GM19025 (cell line): Measurements from ENCODE around the gene SLC16A10.
"Not testable (repeated sequence)": the region's sequence is repeated elsewhere in the genome, so short reads cannot be mapped to it uniquely, and the experiment has no call there.

Experiments used
- ATAC-seq: cut with Tn5 transposase; IDR thresholded peaks from one replicate; pipeline ENCODE4 v1.9.1; 2021; ENCODE audit warnings: mild to moderate bottlenecking, low read depth, moderate library complexity; ENCODE audit not compliant: unreplicated experiment

The SLC16A10 gene

DNA sequence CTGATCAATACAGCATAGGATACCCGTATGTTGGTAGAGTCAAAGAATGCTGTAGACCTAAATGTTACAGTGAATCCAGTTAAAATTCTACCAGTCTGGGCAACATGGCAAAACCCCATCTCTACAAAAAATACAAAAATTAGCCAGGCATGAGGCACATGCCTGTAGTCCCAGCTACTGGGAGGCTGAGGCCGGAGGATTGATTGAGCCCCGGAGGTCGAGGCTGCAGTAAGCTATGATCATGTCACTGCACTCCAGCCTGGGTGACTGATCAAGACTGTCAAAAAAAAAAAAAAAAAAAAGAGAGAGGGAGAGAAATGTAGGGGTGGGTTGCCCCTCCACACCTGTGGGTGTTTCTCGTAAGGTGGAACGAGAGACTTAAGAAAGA, 167.5 kb downstream of the SLC16A10 start:
- ATAC-seq: no peak

DNA sequence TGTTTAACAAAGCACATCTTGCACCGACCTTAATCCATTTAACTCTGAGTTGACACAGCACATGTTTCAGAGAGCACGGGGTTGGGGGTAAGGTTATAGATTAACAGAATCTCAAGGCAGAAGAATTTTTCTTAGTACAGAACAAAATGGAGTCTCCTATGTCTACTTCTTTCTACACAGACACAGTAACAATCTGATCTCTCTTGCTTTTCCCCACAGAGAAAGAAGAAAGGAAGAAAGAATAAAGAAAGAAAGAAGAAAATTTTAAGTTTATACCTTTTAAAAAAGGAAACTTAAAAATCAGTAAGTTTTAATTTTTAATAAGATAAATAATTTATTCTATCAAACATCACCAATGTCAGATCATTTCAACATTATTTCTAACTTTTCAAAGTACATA, 168.5 kb downstream of the SLC16A10 start:
- ATAC-seq: not testable (repeated sequence)

DNA sequence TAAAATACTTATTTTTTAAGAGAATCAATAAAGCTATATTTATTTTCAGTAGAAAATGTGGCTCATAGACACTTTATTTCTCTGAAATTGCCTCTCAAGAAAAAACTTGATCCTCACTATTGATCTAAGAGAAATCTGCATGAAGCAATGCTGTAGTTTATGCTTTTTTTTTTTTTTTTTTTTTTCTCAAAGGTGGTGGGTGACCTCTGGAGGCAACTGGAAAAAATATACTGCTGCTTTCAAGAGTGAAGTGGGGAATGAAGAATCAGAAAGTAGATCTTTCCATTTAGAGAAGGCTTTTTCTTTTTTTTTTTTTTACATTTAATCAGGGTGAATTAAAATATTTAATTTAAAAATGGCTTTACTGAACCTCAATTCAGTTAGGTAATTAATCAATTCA, 169.3 kb downstream of the SLC16A10 start:
- ATAC-seq: no peak

DNA sequence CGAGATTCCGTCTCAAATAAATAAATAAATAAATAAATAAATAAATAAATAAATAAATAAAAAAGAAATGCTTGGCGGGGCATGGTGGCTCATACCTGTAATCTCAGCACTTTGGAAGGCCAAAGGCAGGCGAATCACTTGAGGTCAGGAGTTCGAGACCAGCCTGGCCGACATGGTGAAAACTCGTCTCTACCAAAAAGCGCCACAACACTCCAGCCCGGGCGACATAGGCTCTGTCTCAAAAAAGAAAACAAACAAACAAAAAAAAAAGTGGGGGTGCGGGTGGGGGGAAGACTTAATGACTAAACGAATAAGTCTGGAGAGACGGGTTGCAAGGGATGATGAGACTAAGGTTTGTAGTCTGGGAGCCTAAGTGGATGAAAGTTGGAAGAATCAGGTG, 170.7 kb downstream of the SLC16A10 start:
- ATAC-seq: no peak

DNA sequence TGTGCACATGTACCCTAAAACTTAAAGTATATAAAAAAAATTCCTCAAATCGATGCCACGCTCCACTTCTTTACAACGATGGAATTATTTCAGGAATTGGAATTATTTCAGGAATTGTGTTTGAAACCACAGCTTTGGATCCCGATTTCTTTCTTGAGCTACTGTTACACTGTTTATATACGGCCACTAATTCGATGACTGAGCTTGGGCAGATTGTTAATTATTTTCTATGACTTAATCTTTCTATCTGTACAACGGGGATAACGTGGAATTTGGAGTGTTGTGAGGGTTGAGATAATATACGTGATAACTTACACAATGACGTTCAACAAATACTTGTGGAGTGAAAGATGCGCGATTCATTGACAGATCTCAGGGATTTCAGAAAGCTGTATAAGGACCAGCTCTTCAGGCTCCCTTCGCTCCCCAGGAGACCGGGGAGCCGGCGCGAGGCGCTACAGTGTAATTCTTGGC, 171.3 kb downstream of the SLC16A10 start:
- no peak for ATAC-seq

DNA sequence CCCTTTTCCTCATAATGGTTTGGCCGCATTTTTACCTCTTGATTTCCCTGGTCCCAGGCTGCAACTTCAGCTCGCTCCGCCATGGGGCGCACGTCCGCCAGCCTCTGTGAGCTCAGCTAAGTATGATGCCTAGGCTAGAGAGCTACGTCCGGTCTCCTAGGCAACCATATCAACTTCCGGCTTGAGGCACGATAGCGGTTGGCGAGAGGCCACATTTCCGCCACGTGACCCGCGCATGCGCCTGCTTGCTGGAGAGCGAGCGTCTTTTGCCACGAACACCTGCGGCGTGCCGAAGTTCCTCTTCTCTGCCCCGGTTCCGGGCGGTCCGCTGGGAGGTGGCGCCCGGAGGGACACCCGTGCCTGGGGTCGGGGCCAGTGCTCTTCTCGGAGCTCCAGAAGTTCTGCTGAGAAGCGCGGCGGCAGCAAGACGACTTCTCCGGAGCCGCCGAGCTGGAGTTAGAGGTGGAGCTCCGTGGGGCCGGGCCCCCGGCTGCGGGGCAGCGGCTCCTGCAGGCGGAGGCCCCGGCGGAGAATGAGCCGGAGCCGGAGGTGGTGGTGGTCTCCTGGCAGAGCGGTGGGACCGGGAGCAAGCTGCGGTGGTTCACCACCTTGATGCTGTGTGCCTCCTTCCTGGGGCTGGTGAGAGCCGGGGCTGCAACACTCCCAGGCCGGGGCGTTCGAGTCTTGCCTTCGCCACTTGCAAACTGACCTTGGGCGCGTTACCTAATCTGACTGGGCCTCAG, 172.0 kb downstream of the SLC16A10 start:
- peak; percentile 98 for ATAC-seq

DNA sequence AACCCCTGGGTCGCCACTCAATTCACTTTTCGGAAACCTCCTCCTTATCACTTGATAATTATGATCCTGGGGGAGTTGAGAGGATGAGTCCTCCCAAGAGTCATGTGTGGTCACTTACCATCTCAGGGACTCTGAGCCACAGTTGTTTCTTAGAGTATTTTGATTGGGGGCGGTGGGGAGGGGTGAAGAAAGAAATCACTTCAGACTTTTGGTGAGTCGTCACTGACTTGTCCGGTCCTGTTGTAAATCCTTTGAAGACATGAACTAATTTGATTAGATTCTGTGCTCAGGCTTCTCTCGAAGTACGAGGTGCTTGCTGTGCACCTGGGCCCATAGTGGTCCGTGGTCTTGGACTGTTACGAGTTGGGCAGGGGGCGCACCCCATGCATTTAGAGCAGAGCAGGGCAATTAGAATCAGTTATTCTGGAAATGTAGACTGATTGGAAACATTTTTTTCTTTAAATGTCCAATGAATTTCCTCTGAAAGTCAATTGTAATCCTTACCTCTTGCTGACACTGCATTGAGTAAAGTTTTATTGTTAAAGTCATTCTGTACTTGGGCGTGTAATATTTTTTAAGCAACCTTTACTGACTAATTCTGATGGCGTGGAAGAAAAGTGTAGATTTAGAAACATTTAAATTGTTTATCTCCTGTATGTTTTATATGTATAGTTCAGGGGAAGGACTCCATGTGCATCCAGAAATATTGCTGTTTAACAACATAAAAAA, 173.4 kb downstream of the SLC16A10 start:
- no peak for ATAC-seq

DNA sequence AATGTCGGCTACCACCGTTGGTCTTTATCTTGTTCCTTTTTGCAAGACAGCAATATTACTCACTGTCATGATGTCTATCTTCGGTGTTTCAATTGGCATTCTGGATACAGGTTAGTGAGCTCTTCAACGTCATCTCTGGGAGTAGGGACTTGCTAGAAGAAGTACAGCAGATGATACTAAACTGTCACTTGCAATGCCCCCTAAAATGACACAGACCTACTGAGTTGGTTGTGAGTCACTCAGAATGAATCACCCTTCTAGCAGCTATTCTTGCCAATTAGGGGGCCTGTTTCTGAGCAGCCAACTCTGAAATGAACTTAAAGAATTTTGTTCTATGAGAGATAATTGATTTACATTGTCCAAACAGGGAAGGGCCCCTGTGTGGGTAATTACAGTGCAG, 176.5 kb downstream of the SLC16A10 start:
- ATAC-seq: no peak

DNA sequence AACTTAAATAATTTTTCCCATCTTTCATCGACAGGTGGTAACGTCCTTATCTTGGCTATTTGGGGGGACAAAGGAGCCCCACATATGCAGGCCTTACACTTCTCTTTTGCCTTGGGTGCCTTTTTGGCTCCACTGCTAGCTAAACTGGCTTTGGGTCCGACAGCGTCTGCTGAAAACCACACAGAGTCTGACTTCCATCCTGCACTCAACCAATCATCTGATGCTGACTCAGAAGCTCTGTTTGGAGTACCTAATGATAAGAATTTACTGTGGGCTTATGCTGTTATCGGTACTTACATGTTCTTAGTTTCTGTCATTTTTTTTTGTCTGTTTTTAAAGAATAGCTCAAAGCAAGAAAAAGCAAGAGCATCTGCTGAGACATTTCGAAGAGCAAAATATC, 178.5 kb downstream of the SLC16A10 start:
- ATAC-seq: no peak

DNA sequence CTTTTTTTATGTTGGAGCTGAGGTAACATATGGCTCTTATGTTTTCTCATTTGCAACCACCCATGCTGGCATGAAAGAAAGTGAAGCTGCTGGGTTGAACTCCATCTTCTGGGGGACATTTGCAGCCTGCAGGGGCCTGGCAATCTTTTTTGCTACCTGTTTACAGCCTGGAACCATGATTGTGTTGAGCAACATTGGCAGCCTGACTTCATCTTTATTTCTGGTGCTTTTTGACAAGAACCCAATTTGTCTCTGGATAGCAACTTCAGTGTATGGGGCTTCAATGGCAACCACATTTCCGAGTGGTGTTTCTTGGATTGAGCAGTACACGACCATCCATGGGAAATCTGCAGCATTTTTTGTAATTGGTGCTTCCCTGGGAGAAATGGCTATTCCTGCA, 179.0 kb downstream of the SLC16A10 start:
- no peak for ATAC-seq

DNA sequence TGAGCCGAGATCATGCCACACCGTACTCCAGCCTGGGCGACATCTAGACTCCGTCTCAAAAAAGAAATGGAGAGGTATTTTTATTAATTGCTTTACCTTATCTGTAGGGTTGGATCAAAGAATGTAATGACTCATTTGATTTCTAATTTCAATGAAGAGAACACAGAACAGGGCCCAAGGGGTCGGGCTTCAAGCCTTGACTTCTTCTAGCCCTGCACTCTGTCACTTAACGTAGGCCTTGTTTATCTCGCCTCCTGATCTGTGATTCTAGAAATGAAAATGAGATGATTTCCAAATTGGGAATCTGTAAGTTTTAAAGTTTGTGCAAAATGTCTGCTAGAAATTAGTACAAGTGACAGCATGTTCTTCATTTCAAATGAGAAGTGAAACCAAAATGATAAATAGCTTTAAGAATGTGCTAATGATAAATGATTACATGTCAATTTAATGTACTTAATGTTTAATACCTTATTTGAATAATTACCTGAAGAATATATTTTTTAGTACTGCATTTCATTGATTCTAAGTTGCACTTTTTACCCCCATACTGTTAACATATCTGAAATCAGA, 180.5 kb downstream of the SLC16A10 start:
- ATAC-seq: no peak

DNA sequence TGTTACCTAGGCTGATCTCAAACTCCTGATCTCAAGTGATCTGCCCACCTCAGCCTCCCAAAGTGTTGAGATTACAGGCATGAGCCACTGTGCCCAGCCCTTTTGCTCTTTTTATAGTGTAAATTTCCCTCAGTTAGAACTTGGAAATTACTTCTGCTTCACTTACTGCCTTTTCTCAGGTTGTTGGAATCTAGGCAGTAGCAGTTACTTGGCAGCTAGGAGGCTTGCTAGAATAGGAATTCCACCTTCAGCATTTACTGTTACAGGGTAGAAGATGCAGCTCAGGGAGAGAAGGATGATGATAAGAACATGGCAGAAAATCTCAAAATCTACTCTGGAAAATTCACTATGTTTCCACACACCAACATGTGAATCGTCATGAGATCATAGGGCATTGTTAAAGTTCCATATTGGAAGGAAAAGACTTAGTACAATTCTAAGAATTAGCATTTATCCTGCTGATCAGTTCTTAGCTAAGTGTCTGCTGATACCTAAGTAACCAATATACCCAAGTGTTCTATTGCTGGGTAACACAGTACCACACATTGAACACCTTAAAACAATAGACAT, 182.2 kb downstream of the SLC16A10 start:
- no peak for ATAC-seq

DNA sequence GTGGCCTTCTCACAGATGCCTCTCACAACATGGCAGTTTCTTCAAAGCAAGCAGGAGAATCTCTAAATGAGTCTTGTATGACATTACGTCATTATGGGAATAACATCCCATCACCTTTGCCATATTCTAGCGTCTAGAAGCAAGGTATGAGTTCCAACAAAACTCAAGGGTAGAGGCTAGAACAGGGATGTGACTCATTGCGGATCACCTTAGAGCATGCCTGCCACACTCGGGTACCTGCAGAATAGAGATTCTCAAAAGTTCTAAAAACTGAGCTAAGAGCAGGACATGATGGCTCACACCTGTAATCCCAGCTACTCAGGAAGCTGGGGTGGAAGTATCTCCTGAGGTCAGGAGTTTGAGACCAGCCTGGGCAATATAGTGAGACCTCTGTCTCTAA, 182.8 kb downstream of the SLC16A10 start:
- no peak for ATAC-seq

DNA sequence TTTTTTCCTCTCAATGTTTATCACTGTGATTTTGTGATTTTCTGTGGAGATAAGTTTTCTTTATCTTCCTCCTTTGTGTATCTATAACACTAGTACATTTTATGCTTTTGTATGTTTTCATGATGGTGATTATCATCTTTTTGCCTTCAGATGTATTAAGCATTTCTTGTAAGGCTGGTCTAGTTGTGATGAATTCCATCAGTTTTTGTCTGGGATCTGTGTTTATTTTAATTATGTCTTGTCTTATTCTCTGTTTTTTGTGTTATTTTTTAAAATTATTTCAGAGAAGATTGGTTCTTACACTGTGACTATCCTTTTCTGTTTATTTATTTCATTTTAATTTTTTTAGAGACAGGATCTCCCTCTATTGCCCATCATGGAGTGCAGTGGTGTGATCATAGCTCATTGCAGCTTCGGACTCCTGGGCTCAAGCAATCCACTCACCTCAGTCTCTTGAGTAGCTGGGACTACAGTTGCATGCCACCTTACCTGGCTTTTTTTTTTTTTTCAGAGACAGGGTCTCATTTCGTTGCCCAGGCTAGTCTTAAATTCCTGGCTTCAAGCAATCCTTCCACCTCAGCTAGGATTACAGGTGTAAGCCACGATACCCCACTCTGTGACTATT, 187.4 kb downstream of the SLC16A10 start:
- no peak for ATAC-seq

DNA sequence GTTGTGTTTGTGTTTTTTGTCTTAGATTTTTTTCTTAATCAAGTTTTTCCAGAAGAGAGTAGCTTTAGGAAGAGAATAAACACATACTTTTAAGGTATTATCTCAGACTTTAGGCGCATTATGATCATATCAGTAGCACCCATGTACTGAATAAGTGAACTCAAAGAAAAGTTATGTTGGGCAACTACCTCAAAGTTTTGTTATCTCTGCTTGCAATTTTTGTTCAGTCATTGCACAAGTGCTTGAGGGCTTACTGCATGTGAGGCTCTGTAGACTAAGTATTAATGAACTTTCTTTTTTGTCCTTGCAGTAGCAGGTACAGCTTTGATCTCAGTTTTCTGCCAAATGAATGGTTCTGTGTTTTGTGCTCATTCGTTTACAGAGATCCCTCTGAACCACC, 189.0 kb downstream of the SLC16A10 start:
- ATAC-seq: no peak

DNA sequence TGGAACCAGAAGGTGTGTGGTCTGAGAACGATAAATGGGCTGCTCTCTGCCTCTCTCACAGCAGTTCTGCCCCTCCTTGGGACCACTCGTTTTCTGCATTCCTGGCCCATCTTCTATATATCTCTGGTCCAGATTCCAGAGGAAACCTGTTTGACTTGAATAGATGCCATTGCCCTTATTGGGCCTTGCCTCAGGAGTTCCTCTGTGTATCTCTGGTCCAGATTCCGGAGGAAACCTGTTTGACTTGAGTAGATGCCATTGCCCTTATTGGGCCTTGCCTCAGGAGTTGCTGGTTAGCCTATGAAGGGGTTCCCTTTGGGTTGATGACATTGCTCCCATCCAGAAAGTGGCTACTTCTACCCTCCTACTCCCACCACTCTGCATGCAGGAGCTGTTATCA, 189.4 kb downstream of the SLC16A10 start:
- no peak for ATAC-seq

DNA sequence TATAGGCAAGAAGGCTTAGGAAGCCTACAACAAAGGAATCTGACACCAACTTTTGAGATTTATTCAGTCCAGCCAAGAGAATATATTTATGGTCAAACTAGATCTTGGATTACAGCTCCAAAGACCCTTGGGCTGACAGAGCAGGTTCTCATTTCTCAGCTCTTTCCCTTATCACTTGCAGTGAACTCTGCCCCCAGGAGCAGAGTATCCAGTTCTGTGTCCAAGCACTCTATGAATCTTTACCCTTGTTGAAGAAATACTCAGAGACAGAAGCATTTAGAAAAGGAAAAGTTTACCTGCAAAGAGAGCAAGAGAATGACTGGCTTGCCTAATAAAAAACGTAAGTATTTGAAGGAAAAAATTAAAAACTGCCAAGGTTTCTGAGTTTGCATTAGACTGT, 190.5 kb downstream of the SLC16A10 start:
- no peak for ATAC-seq

DNA sequence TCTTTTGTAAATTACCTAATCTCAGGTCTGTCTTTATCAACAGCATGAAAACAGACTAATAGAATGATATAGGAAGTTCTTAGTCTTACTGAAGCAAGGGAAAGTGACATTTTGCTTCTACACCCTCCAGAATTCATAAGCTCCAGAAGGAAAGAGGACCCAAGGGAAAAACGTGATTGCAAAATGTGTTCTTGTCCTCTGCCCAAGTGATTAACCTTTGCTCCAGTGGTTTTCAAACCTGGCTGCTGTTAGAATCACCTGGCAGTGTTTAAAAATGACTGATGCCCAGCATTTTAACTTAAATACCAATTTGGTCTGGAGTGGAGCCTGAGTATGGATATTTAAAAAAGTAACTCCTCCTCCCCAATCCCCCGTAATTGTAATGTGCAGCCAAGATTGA, 191.4 kb downstream of the SLC16A10 start:
- no peak for ATAC-seq

DNA sequence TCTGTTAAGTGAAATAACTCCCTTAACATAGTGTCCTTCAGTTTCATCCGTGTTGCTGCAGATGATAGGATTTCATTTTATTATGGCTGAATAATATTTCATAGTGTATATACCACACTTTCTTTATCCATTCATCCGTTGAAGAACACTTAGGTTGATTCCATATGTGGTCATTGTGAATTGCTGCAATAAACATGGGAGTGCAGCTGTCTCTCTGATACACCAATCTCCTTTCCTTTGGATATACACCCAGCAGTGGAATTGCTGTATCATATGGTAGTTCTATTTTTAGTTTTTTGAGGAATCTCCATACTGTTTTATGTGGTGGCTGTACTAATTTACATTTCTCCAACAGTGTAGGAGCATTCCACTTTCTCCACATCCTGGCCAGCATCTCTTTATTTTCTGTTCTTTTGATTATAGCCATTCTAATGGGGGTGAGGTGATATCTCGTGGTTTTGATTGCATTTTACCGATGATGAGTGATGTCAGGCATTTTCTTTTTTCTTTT, 193.2 kb downstream of the SLC16A10 start:
- no peak for ATAC-seq
